Left lung (tissue), 10 donors: Measurements from ENCODE around the gene PACS2. TPM values are rescaled to one million over a fixed set of nuclear protein-coding genes. Genes with fewer than 3 reads are reported as not detected.

Source experiments
- ATAC-seq: fragments of 200-7000 bp; cut with Tn5 transposase; one replicate; pipeline ENCODE4 v1.9.1; 2020; ENCODE audit warnings: moderate library complexity
- DNase-seq, 4 donors: peaks; one replicate each; pipeline ENCODE4 v3.0.0-alpha.2; 2013 to 2020
- H3K27ac ChIP-seq, 2 donors: fragments of 200-600 bp; sonication (generic) in 1 of 2; one replicate each; pipeline versions ENCODE4 v1.5.0 to v1.8.0; 2020 to 2021
- H3K27me3 ChIP-seq, 2 donors: fragments of 200-600 bp; sonication (generic) in 1 of 2; one replicate each; pipeline versions ENCODE4 v1.5.0 to v1.8.0; 2020 to 2021
- H3K36me3 ChIP-seq, 2 donors: fragments of 200-600 bp; sonication (generic) in 1 of 2; one replicate each; pipeline versions ENCODE4 v1.5.0 to v1.8.0; 2020 to 2021
- H3K4me1 ChIP-seq, 2 donors: fragments of 200-600 bp; one replicate each; pipeline ENCODE4 v1.8.0; 2021
- H3K4me3 ChIP-seq, 2 donors: fragments of 200-600 bp; sonication (generic) in 1 of 2; one replicate each; pipeline versions ENCODE4 v1.5.0 to v1.8.0; 2020 to 2021; ENCODE audit warnings: mild to moderate bottlenecking in 1 of 2
- H3K9me3 ChIP-seq, 2 donors: fragments of 200-600 bp; sonication (generic) in 1 of 2; one replicate each; pipeline versions ENCODE4 v1.5.0 to v1.8.0; 2020 to 2021
- CTCF ChIP-seq, 2 donors: fragments of 200-600 bp; sonication (generic) in 1 of 2; IDR thresholded peaks; one replicate each; pipeline versions ENCODE4 v1.5.0 to v1.8.0; 2021; ENCODE audit warnings: antibody characterized with exemption in 2 of 2
- intact Hi-C, 2 donors: fragments of 100-400 bp; cut with DNase I; formaldehyde crosslinking; loops; one replicate each; pipeline versions ENCODE4 v1.11.2 to v1.14.2; 2022
- polyA plus RNA-seq, 6 donors: library from polyadenylated mRNA; unstranded; fragments of 120-200 nt; gene quantifications; one replicate each; pipeline ENCODE4 v1.2.1, GENCODE V29; 2013; ENCODE audit not compliant: insufficient read length in 6 of 6
- total RNA-seq, 2 donors: library from RNA; stranded (reverse); fragmentation: NEBNext Ultra II Directional; extraction: Animal tissue kit (Norgen Biotek cat#: 25700); gene quantifications; one replicate each; pipeline ENCODE4 v1.2.1, GENCODE V29; 2021
- donor health status: DM: no; HTN: yes; CAD: no.
- donor health status: DM: no; HTN: no; CAD: no.

PACS2 gene
- total and polyA plus RNA-seq, 8 donors, result 64.6 to 99.3 (median 75.4) TPM

GRCh38 chr14:105379946-105380345, 65.4 kb downstream of the PACS2 start:
- Histone ChIP-seq H3K36me3 (peaks cover 0 to 54% of the 10 kb centered on the region in 2 donors), H3K27me3 (no peaks in the 10 kb centered on the region), H3K27ac (no peak overlapping the region), H3K9me3 (no peaks in the 10 kb centered on the region), H3K4me1 (peaks cover 0 to 14% of the 10 kb centered on the region in 2 donors), H3K4me3 (no peak overlapping the region)
- intact Hi-C loops, result no loop called here
- no peak for TF ChIP-seq CTCF (IDR thresholded peaks at IDR 0.05)
- DNase-seq (peak in 1 of 4 donors; percentile 69), ATAC-seq (no peak)

- ATAC-seq (no peak), DNase-seq (peak in 1 of 4 donors; percentile 74)
- H3K36me3 ChIP-seq, result peaks cover 0 to 62% of the 10 kb centered on the region in 2 donors
- H3K9me3 ChIP-seq, result no peaks in the 10 kb centered on the region
- H3K27ac ChIP-seq, result no peak overlapping the region
- TF ChIP-seq CTCF (IDR thresholded peaks at IDR 0.05), result no peak
- peaks cover 0 to 10% of the 10 kb centered on the region in 2 donors for H3K4me1 ChIP-seq
- intact Hi-C loops, result no loop called here
- H3K4me3 ChIP-seq, result no peak overlapping the region
- H3K27me3 ChIP-seq, result no peaks in the 10 kb centered on the region
Measured at GRCh38 chr14:105380756-105381155, 66.2 kb downstream of the PACS2 start.

GRCh38 chr14:105381446-105382342, 67.1 kb downstream of the PACS2 start:
- no peaks in the 10 kb centered on the region for H3K9me3 ChIP-seq
- ATAC-seq, result no peak
- intact Hi-C loops, result no loop called here
- no peak for TF ChIP-seq CTCF (IDR thresholded peaks at IDR 0.05)
- no peaks in the 10 kb centered on the region for H3K27me3 ChIP-seq
- no peak overlapping the region for H3K27ac ChIP-seq
- DNase-seq, result peak in 1 of 4 donors; percentile 65
- H3K4me3 ChIP-seq, result no peak overlapping the region
- H3K4me1 ChIP-seq, result peaks cover 0 to under 1% of the 10 kb centered on the region in 2 donors
- peaks cover 0 to 67% of the 10 kb centered on the region in 2 donors for H3K36me3 ChIP-seq

GRCh38 chr14:105382343-105383082, 68.0 kb downstream of the PACS2 start:
- Histone ChIP-seq H3K4me3 (no peak overlapping the region), H3K4me1 (no peaks in the 10 kb centered on the region), H3K36me3 (peaks cover 0 to 75% of the 10 kb centered on the region in 2 donors), H3K9me3 (no peaks in the 10 kb centered on the region), H3K27ac (no peak overlapping the region), H3K27me3 (no peaks in the 10 kb centered on the region)
- ATAC-seq (no peak), DNase-seq (peak in 1 of 4 donors; percentile 71)
- intact Hi-C loops, result no loop called here
- no peak for TF ChIP-seq CTCF (IDR thresholded peaks at IDR 0.05)
